GM04503 (cell line): Measurements from ENCODE around the gene ZBTB7B.
"Not testable (repeated sequence)": the region's sequence is repeated elsewhere in the genome, so short reads cannot be mapped to it uniquely, and the experiment has no call there.

Experiments used
- DNase-seq: peaks from one replicate; pipeline ENCODE4 v3.0.0-alpha.2; 2012; ENCODE audit warnings: low read depth

ZBTB7B gene

DNA sequence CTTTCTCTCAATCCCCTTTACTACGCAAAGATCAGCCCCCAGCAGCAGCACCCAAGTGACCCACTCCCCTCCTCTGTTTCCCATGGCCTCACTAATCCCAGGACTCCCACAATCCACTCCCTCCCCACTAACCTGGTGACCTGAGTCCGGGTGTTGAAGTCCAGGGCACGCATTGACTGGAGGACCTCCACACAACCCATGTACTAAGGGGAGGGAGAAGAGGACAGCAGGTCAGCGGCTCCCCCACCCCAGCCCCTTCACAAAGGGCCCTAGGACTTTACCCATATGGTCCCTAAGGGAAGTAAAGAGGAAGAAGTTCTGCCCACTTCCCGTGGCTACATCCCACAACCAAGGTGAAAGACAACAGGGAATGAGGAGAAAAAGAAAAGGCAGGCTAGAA is 33.4 kb upstream of the ZBTB7B start:
- DNase-seq, result no peak

DNA sequence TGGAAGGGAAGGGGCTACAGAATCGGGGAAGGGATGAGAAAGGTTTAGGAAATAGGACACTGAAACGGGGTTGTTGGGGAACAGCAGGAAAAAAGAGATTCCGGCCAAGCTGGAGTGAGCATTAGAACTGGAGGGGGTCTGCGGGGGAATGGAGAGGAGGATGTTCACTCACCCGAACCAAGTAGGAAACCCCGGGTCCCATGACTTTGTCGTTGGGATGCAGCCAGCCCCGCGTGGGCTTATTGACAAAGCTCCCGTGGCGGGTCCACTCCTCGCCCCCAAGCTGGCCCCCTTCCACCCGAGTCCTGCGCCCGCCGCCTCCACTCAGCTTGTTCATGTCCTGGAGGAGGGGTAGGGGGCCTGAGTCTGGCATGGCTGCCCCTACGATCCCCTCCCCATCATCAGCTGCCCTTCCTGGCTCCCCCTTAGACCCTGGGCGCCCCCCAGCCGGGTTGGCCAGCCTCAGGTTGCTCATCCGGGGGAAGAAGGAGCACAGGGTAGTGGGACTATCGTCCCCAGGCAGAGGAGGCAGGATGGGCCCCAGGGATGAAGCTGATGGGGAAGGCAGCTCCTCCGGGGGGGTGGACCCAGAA is 32.6 kb upstream of the ZBTB7B start:
- no peak for DNase-seq

DNA sequence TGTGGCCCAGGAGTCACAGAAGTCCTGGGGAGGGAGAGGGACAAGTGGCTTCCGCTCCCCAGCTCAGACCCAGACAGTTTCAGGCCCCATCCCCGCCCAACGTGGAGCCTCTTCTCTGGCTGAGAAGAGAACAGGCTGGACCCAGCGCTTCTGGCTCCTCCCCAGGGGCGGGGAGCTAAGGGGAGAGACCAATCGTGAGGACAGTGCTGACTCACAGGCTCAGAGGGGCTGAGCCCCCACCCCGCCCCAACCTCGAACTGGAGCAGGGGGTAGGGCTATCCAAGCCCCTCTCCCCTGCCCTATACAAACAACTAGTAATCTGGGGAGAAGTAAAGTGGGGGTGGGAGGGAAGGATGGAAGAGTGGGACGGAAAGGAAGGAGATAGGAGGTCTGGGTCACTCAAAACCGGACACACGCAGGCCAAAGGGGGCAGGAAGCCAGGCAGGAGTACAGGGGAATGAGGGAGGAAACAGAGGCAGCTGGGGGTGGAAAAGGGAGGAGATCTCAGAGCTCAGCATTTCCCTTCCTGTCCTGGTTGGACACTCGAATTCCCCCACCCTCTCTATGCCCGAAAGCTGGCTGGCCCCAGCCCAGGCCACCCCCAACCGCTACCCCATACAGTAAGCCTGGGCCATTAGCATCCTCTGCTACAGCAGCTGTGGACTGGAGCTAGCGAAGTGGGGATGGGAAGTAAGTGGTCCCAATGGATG is 31.8 kb upstream of the ZBTB7B start, which contains the start of gene SHC1:
Gene SHC1, minus strand, starts transcription at position 117 of the 710 bp plus-strand sequence. CDS start 221 bp downstream, outside the sequence.
- peak; percentile 84 for DNase-seq

DNA sequence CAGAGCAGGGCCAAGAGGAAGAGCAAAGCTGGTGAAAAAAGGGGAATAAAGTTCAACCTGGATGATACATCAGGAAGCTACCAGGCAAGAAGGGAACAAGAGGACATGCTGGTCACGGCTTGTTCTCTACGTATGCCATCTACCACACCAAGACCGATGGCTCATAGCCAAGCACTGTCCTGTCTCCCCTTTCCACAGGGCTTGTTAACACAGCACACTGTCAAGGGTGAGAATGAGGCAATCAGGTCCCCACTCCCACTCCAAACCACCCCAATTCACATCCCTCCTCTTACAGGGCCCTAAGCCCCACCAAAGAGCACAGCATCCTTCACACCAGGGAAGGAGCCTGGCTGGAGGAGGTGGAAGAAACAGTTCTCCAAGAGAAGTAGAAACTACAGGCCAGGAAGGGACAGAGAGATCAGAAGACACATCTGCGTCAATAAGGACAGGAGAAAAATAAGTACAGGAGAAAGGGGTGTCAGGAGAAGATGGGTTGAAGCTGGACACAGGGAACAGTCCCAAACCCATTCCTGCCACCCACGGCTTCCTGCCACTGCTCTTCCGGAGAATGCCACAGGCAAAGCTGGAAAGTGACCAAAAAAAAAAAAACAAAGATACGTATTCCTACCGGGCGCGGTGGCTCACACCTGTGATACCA is 31.1 kb upstream of the ZBTB7B start:
- no peak for DNase-seq

DNA sequence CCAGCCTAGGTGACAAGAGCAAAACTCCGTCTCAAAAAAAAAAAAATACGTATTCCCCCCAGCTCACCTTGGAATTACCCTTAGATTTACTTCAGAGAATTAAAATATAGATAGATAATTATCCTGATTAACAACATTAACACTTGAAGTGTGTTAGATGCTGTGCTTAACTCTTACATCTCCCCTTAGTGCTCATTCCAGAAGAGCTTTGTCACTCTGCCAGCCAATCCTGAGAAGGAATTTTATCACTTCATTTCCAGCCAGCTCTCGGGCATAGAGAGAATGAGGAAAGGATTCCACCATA is 30.4 kb upstream of the ZBTB7B start:
- DNase-seq, result no peak

DNA sequence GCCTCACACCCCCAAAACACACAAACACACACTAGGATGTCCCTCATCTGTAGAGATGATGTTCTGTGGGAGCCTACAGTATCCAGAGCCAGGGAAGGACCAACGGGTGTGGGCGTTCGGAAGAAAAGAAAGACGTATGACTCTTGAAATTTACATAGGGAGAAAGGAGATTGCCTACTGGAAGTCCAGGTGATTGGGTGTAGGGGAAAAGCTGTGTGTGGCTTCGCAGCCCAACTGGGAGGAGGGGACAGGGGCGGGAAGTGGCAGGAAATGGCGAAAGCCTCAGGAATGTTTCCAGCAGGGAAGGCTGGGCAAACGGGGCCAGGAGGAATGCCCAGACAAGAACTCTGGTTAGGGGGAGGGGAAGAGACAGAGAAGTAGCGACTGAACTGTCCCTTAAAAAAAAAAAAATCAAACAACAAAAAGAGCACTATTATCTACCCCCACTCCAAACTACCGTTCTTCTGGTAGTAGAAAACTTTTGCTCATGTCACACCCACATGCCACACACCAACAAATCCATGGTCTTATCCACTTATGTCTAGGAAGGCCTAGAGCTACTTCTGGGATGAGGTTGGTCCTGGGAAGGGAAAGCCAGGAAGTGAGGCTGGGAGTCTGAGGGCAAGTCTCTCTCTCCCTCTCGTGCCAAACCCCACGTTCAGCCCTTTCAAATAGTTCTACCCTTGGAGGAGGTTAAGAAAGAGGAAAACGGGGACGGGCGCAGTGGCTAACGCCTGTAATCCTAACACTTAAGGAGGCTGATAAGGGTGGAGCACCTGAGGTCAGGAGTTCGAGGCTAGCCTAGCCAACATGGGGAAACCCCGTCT is 29.9 kb upstream of the ZBTB7B start:
- peak; percentile 85 for DNase-seq

DNA sequence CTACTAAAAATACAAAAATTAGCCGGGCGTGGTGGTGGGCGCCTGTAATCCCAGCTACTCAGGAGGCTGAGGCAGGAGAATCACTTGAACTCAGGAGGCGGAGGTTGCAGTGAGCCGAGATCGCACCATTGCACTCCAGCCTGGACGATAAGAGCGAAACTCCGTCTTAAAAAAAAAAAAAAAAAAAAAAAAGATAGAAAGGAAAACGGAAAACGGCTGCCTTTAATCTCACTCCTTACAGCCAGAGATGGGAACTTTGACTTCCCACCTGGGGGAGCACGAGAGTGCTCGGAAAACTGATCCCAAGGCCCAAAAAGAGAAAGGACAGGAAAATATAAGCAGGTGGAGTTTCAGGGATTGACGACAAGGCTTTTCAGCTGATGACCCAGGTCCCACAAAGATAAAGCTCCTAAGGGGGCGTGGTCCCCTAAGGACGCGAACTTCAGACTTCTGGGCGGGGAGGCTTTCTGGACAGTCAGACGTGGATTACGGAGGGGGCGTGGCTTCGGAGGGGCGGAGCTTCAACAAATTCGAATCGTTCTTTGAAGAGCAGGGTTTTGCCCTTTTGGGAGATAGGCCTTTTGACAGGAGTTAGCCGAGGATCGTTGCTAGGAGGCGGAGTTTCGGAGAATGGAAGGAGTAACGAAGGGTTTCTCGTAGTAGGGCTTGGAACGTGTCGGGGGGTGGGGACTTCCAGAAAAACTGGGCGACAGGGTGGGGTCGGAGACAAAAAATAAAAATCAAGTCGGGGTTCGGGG is 29.1 kb upstream of the ZBTB7B start:
- DNase-seq, result peak; percentile 93

DNA sequence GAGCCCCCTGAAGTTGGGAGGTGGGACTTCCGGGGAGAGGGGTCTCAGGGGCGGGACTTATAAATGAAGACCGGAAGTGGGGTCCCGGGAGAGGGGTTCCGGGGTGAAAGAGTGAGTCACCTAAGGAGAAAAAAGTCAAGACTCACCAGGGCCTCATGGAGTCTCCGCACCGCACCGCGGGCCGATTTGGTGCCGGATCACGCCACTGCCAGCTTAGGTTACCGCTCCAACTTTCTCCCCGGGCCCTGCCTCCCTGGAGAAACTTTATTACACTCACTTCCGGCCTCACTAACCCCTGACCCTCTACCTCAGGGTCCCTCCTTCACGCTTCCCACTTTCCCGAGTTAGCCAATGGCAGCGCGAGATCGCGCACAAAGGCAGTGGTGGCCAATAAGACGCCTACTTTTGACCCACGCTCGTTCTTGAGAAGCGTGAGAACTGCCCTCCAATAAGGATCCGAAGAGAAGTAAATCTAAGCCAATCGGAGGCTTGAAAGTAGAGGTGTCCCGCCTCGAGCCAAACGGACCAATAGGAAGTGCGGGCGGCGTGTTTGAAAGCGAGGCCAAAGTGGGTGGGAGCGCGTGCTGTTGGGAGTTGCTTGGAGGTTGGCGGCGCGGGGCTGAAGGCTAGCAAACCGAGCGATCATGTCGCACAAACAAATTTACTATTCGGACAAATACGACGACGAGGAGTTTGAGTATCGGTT is 28.3 kb upstream of the ZBTB7B start, which contains the start of gene CKS1B:
Gene CKS1B, plus strand, starts transcription at position 580 of the 706 bp plus-strand sequence. Its CDS starts 65 bp downstream, at position 645.
- DNase-seq, result peak; percentile 100

DNA sequence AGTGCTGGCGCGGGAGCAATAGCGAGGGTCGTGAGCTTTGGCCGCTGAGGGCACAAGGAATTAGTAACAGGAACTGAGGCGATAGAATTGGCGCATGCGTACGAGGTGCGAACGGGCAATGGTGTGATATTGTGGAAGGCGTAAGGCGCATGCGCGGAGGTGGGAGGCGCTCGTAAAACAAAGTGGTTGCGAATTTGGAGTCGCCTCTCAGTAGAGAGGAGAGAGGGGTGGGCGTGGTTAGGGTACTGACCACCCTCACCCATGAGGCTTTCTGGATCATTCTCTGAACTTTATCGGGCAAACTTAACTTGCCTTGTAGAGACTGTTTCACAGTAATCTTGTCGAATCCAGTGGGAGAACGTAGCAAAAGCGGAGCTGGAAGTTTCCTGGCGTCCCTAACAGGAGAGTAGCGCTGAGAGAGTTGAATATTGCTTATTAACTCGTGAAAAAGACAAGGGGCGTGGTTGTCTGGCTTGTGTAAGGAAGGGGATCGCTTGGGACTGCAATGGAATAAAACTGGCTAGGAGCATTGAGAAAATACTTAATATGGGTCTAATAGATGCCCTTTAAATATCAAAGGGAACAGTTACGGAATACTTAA is 27.7 kb upstream of the ZBTB7B start:
- DNase-seq, result peak; percentile 76

DNA sequence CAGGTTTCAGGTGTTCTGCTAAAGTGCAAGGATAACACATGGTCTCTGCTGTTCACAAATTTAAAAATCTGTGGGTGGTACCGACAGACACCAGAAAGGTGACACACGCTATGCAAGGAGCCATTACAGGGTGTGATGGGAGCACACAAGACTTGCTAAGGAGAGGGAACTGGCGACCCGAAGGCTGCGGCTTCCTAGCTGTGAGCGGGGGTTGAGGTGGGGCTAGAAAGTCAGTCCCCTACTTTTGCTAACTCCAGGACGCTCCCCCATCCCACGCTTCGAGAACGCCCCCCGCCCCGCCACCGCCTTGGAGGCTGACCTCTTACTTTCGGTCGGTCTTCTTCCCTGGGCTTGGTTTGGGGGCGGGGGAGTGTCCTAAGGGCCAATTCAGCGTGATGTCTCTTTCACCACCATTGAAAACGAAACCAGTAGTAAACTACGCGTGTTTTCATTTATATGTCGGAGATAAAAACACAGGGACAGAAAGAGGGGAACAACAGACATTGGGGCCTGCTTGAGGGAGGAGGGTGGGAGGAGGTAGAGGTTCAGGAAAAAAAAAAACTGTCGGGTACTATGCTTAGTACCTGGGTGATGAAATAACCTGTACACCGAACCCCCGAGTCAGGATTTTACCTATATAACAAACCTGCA is 27.1 kb upstream of the ZBTB7B start:
- DNase-seq, result no peak

DNA sequence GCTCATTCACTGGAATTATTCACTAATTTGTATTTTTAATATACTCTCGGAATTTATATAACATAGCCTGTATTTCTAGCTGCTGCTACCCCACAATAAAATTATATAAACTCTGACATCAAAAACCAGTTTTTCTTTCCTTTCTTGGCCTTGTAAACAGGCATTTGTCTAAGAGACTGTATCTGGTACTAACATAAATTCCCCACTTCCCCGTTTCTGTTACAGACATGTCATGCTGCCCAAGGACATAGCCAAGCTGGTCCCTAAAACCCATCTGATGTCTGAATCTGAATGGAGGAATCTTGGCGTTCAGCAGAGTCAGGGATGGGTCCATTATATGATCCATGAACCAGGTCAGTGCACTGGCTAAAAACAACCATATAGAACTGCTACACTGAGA is 24.8 kb upstream of the ZBTB7B start:
- not testable (repeated sequence) for DNase-seq

DNA sequence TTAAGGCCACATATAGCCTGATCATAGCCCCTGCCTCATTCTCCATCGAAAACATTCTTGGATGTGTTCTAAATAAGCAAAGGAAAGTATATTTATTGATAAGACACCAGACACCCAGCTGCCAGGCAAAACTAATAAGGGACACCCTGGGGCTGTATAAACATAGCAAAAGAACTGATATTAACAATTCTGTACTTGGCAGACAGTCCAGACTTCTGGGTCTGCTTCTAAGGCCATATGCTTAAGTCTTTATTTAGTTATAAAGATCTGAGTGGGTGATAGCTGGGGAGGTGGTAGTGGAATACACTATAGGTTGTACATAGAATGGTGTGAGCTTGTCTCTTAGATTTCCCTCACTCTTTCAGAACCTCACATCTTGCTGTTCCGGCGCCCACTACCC is 24.2 kb upstream of the ZBTB7B start:
- DNase-seq, result no peak

DNA sequence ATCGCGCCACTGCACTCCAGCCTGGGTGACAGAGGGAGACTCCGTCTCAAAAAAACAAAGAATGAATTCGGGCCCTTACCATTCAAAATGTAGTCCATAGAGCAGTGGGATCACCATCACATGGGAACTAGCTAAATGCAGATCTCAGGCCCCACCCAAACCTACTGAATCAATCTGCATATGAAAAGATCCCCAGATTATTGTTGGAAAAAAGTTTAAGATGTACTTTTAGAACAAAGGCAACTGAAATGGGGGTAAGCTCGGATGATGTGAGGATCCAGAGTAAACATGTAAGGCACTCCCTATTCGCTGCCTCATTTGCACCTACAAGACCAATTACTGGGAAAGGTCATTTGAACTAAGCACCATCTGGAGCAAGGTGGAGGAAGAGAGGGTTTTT is 20.3 kb upstream of the ZBTB7B start:
- DNase-seq, result no peak

DNA sequence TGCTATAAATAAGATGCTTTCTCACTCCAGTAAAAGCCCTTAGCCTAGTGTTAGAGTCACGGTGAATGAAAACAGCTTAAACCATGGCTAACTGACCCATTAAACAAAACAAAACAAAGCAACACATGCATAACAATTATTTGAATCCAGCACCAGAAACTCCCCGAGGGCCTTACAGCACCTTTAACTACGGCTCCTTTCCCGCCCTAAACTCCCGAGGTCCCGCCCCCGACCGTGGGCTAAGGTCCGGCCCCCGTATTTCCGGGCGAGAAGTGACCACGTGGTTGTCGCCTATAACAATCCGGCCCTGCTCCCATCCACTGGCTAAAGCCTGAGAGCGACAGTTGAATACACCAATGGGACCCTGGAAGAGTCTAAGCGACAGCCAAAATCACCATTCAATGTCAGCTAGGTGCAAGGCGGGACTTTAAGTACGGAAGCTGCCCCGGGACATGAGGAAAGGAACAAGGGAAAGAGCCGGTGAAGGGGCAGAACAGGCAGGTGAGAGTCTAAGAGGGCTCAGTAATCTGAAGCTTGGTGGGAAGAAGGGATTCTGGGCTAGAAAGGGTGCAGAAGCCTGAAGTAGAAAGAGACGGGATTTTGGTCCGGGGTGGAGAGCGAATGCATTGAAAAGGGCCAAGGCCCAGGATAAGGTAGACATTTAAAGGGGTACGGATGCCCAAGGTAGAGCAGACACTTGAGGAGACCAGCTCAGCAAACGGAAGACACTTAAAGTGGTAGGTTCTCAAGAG is 19.5 kb upstream of the ZBTB7B start, which contains the start of gene FLAD1:
Gene FLAD1, plus strand, starts transcription at position 448 of the 752 bp plus-strand sequence. CDS start 351 bp downstream, outside the sequence.
- DNase-seq, result peak; percentile 100

DNA sequence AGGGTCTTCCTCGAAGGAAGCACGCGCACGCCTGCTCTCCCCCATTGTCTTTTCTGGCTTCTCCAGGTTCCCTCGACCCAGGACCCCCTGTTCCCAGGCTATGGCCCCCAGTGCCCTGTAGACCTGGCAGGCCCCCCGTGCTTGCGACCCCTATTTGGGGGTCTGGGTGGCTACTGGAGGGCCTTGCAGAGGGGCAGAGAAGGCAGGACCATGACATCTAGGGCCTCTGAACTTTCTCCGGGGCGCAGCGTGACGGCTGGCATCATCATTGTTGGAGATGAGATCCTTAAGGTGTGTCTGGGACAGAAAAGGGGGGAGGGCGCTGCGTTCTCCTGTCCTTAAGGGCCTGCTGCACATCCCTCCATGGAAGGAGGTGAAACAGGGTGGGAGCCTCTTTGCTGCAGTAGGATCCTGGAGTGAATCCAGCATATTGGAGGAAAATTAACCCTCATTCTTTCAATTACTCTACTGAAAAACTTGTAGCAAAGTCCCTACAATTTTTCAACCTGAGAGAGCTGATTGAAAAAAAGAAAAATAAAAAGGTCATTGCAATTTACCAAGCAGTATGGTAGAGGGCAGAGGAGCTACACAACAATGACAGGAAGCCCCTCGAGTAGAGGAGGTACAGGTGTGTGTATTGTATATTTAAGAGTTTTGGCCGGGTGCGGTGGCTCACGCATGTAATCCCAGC is 18.7 kb upstream of the ZBTB7B start:
- no peak for DNase-seq

DNA sequence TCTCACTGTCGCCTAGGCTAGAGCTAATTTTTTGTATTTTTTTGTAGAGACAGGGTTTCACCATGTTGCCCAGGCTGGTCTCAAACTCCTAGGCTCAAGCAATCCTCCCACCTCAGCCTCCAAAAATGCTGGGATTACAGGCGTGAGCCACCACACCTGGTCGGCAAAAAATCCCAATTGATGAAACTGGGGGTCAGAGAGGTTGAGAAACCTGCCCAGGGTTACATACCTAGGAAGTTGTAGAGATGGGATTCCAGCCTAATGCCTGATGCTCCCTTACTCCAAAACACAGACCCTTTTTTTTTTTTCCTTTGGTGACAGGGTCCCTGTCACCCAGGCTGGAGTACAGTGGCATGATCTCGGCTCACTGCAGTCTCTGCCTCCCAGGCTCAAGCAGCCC is 15.9 kb upstream of the ZBTB7B start:
- not testable (repeated sequence) for DNase-seq

DNA sequence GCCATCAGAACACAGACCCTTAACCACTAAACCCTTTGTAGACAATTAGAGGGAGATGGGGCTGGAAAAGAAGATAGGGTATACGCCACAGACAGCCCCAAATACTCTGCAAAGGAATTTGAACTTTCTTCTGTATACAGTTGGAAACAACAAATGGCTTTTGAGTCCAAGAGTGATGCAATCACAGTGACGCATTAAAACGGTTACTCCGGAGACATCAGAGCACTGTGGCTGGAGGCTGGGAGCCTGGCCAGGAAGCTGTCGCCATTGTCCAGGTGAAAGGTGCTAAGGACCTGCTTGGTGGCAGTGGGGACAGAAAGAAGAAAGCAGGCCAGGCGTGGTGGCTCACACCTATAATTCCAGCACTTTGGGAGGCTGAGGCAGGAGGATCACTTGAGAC is 15.3 kb upstream of the ZBTB7B start:
- no peak for DNase-seq
